GM15510 (cell line): ENCODE data around the gene PLA2G2A.

Experiments used
- POLR2A ChIP-seq: IDR thresholded peaks from 3 replicates; pipeline ENCODE4 v1.6.1; 2011; ENCODE audit warnings: borderline replicate concordance; ENCODE audit not compliant: insufficient read length; ENCODE audit errors: extremely low read depth

PLA2G2A gene

DNA sequence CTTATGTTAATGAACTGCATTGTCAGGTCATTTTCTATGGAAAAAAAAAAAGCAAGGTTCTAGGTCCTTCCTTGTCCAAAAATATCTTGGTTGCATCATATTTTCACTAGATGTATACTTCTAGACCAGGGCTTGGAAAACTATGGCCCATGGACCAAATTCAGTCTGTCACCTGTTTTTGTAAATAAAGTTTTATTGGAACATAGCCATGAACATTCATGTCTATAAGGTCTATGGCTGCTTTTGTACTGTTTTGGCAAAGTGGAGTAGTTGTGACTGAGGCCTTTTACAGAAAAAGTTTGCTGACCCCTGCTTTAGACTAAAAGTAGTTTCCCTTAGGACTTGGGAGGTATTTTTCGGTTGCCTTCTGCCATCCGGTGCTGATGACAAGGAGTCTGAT lies 36.8 kb downstream of the PLA2G2A start:
- no peak for TF ChIP-seq POLR2A

DNA sequence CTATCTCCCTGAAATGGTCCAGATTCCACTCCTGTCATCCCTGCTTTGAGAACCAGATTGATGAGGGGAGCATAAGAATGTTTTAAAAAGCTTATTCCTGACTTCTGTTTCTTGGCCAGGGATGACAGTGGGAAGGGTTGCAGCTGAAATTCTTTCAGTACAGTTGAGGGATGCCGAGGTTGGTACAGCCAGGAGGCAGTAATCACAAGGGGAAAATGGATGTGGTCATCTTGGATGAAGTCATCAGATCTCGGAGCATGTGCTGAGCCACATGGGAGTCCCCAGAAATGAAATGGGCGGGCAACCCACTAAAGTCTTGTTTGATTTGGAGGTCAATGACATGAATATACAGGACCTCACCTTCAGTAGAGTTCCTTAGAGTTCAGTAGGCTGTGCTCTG lies 37.3 kb downstream of the PLA2G2A start:
- TF ChIP-seq POLR2A, result no peak

DNA sequence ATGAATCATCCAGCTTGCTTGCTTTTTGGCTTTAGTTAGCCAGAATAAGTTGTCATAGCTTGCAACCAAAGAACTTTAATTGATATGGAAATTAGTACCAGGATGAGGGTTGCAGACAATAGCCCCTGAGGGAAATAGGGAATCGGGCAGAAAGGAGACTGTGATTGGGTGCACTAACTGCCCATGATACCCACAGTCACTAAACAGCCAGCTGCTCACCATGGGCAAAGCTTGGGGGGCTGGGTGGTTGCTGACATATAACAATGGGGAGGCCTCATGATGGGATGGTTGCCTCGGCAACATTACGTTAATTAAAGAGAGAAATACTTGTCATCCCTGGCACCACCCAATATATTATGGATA lies 38.2 kb downstream of the PLA2G2A start:
- TF ChIP-seq POLR2A, result no peak

DNA sequence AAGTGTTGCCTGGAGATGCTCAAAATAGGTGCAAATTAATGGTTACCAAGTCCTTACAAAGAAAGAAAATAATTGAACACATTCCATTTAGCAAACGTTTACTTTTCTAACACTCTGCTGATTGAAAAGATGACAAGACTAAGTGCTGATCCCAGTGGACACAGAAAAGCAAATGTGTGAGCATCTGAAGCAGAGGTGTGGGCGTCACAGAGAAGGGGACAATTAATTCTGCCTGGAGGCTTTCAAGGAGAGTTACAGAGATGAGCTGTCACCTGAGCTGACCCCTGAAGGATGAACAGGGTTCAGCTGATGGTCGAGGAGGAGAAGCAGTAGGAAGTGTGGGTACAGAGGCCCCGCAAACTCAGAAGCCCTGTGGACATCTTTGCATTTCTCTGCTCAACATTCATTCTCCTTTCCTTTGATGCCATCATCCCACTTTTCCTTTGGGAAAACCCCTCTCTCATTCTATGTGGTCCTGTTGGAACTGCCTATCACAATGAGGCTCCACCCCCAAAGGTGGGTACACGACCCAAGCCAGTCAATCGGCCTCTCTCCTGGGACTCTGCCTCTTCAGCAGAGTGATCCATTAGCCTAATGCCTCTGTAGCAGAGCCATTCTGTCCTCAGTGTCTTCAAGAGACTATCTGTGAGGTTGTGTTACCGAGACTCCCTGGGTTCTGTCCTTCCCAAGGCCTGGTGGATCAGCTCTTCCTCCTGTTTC lies 38.8 kb downstream of the PLA2G2A start:
- no peak for TF ChIP-seq POLR2A

DNA sequence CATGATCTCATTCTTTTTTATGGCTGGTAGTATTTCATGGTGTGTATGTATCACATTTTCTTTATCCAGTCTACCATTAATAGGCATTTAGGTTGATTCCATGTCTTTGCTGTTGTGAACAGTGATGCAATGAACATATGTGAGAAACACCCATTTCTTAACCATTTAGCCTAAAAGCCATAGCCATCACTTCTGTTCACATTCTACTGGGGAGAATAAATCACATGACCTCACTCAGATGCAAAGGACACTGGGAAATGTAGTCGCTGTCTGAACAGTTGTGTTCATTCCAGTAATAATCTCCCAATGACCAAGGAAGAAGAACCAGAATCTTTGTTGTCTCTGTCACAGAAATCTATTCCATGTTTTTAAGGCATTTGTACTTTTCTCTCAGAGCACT lies 40.9 kb downstream of the PLA2G2A start:
- no peak for TF ChIP-seq POLR2A

DNA sequence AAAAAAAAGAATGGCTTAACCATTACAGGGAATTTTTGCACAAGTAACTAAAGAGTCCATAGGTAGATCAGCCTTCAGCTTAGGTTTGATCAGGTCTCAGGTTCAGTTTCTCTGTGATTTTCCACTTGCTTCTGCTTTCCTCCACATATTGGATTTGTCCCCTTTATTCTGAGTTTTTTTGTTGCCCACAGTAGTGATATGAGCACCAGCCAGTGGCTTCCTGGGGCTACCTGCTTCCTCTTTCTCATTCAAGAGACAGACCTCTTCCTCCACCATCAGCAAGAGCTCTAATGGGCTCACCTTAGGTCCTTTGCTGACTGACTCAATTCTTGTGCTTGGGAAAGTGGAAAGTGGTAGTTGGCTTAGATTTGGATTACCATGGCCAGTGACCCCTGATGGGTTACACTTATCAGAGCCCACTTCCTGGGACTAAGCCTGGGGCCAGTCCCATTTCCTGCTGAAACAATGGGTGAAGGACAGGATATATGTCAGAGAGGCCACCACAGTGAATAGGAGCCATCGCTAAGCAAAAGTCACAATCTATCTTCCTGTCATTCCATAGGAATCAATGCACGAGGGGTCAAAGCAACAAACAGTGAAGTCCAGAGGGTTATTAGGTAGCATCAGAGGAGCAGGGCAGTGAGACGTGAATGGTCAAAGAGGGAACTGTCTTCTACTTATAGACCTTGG lies 43.2 kb downstream of the PLA2G2A start:
- TF ChIP-seq POLR2A, result no peak

DNA sequence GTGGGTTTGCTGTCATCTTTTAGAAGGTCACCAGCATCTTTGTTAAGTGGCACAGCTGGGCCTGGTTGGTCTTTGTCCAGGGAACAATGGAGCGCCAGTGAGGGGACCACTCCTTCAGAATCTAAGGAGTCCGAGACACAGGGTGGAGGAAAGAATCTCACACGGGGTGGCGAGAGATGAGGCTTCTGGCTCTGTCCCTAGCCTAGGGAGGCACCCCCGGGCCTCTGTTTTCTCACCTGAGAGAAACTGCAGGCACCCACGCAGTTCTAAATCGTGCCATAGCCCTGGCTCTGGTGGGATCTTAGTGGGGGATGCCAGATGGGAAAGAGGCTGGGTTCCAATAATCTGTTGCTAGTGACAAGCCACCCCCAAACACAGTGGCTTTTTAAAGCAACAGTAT lies 45.1 kb downstream of the PLA2G2A start:
- TF ChIP-seq POLR2A, result no peak

DNA sequence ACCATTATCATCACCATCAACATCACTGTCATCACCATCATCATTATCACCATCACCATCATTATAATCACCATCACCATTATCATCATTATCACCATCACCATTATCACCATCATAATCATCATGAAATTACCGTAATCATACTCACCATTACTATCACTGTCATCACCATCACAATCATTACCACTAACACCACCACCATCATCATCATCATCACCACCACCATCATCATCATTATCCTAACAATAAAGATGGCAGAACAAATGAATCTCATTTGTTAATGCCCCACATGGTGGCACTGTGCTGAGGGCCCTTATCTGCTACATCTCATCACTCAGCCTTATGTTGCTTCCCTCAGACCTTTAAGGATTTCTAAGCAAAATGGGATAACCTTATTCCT lies 46.6 kb downstream of the PLA2G2A start:
- no peak for TF ChIP-seq POLR2A

DNA sequence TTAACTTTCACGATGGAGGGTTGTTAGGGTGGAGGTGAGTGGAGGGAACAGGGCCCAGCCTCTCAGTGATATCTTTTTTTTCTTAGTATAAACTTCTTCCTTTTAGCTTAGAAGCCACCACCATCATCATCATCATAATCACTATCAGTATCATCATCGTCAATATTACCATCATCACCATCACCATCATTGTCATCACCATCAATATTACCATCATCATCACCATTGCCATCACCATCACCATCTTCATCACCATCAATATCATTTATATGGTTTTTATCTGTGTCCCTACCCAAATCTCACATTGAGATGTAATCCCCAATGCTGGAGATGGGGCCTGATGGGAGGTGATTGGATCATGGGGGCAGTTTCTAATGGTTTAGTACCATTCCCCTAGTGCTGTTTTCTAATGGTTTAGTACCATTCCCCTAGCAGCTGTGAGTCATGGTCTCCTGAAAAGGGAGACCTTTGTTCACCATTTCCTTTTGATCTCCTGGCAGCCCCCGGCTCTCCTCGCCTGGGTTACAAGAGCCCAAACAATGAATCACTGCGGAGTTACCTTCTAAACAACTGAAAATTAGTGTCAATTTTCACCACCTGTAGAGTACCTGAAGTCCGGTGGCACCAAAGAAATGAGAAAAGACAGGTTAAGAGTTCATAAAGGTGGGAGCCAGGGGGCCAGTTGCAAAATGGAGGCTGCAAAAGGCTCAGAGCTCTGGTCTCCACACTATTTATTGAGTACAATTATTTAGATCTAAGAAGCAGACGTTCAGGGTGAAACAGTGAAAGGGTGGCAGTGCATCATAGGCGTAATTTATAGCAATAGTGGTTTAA lies 52.9 kb downstream of the PLA2G2A start:
- TF ChIP-seq POLR2A, result no peak
